Measurements from ENCODE around the gene XYLT1. TPM values are rescaled to one million over a fixed set of nuclear protein-coding genes. Genes with fewer than 3 reads are reported as not detected.

XYLT1 gene
- total RNA-seq, 1 donor from 2014 or later: 16.4 TPM

DNA sequence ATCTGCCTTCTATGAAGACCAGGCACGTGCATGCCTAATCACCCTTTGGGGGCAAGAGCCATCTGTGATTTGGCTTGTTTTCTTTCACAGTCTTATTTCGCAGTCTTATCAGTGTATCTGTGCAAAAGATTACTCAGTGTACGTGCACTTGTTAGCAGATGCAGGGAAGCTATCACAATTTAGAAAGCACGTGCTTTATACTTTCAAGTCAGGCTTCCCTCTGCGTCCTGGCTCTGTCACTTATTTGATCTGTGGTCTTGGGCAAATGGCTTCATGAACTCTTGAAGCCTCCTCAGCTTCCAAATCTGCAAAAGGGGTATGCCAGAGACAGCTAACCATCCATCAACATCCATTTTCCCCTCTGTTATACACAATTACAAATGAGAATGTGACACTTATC, 246.4 kb downstream of the XYLT1 start:
- Mint-ChIP-seq H3K9me3 (no peaks in the 10 kb centered on the region), H3K27me3 (ENCODE audit: insufficient read depth) (no peaks in the 10 kb centered on the region), H3K27ac (no peak overlapping the region), H3K4me3 (no peak overlapping the region), H3K4me1 (ENCODE audit: low read depth) (peaks cover 18% of the 10 kb centered on the region), H3K36me3 (ENCODE audit: low read depth) (peaks cover 12% of the 10 kb centered on the region)
- DNase-seq (ENCODE audit: low spot score): no peak
- intact Hi-C loops (cut with micrococcal nuclease): no loop called here

DNA sequence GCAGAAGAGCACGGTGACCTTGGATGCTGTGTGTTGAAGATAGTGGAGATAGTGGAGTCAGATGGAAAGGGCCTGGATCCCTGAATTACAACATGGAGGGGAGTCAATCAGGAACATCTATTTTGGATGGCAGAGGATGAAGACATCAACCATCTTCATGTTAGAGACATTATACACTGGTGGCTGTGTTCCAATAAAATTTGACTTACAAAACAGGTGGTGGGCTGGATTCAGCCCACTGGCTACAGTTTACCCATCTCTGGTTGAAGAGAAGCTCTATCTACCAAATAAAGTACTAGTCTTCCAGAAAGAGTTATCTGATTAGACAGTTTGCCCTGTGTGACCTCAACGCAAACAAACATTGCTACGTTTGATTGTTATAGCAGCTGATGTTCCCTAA, 247.2 kb downstream of the XYLT1 start:
- Mint-ChIP-seq H3K4me1 (ENCODE audit: low read depth) (peaks cover 18% of the 10 kb centered on the region), H3K9me3 (no peaks in the 10 kb centered on the region), H3K36me3 (ENCODE audit: low read depth) (peaks cover 12% of the 10 kb centered on the region), H3K27me3 (ENCODE audit: insufficient read depth) (no peaks in the 10 kb centered on the region), H3K27ac (no peak overlapping the region), H3K4me3 (no peak overlapping the region)
- no peak for DNase-seq (ENCODE audit: low spot score)
- intact Hi-C loops (cut with micrococcal nuclease): no loop called here

DNA sequence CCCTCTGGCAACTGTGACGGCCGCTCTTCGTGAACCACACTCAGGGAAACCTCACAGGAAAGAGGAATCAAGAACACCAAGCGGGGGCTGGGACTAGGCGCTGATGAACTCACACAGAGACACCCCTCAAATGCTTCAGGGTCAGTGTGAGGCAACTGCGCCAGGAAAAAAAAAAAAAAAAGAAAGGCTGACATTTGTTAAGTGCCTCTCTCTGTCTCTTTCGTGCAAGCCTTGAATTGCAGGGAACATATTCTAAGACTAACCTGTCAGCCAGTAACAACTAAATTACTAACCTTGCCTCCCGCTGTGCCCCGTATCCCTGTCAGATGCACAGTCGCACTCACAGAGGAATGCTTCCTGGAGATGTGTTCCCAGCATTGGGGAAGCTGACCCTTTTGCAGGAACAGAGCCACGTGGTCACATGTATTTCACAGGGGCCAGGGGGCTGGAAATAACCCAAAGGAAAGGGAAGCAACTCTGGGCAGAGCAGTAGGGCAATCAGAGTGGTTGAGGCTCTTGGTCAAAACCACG, 247.8 kb downstream of the XYLT1 start:
- Mint-ChIP-seq H3K9me3 (no peaks in the 10 kb centered on the region), H3K36me3 (ENCODE audit: low read depth) (peaks cover 12% of the 10 kb centered on the region), H3K27me3 (ENCODE audit: insufficient read depth) (no peaks in the 10 kb centered on the region), H3K4me1 (ENCODE audit: low read depth) (peaks cover 15% of the 10 kb centered on the region), H3K4me3 (no peak overlapping the region), H3K27ac (no peak overlapping the region)
- intact Hi-C loops (cut with micrococcal nuclease): no loop called here
- DNase-seq (ENCODE audit: low spot score): no peak

DNA sequence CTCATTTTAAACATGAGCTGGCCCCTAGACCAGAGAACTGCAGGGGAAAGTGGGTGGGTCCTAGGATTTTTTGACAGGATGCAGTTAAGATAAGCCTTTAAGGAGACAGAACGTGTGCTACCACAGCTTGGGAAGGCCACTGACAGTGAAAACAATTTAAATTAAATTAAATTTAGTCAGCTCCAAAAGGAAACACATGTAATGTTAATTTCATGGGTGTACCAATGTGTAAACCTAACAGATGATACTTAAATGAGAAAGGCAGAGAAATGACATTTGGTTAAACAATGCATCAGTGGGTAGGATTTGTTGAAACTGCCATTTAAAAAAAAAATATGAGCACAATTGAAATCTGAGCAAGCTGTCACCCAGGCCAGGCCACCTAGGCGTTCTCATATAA, 250.8 kb downstream of the XYLT1 start:
- Mint-ChIP-seq H3K36me3 (ENCODE audit: low read depth) (peaks cover 4% of the 10 kb centered on the region), H3K27me3 (ENCODE audit: insufficient read depth) (no peaks in the 10 kb centered on the region), H3K27ac (no peak overlapping the region), H3K4me1 (ENCODE audit: low read depth) (peaks cover 12% of the 10 kb centered on the region), H3K4me3 (no peak overlapping the region), H3K9me3 (no peaks in the 10 kb centered on the region)
- no peak for DNase-seq (ENCODE audit: low spot score)
- intact Hi-C loops (cut with micrococcal nuclease): no loop called here

DNA sequence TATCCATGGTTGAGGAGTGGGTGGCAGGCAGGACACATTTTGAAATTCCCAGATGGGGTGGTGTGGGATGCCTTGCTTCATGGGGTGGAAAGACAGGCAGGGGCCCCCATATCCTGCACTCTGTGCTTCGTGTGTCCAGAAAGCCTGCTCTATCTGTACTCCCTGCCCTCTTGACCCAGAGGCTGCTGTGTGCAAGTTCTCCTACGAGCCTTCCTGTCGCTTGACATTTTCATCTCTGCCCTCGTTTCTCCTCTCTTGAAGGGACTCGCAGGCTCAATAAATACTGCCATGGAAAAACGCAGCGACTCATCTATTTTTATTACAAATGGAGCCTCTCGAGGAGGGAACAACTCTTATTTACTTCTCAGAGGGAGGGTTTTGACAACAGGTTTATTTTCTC, 254.8 kb downstream of the XYLT1 start:
- H3K9me3 Mint-ChIP-seq: peaks cover 9% of the 10 kb centered on the region
- no peak for DNase-seq (ENCODE audit: low spot score)
- H3K27me3 Mint-ChIP-seq (ENCODE audit: insufficient read depth): no peaks in the 10 kb centered on the region
- H3K4me1 Mint-ChIP-seq (ENCODE audit: low read depth): peaks cover 23% of the 10 kb centered on the region
- no peak overlapping the region for H3K27ac Mint-ChIP-seq
- H3K4me3 Mint-ChIP-seq: no peak overlapping the region
- H3K36me3 Mint-ChIP-seq (ENCODE audit: low read depth): peaks cover 14% of the 10 kb centered on the region
- intact Hi-C loops (cut with micrococcal nuclease): no loop called here

DNA sequence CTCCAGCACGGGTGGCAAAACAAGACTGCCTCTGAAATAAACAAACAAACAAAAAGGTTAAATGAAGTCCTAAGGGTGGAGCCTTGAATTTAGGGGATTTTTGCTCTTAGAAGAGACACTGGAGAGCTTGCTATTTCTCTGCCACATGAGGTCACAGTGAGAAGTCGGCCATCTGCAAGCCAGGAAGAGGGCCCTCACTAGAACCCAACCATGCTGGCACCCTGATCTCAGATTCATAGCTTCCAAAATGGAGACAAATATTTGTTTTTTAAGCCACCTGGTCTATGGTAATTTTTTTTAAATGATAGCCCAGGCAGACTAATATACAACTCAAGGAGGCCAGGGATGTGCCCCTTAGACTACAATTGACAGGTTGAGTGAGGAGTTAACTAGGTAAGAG, 255.5 kb downstream of the XYLT1 start:
- peaks cover 9% of the 10 kb centered on the region for H3K9me3 Mint-ChIP-seq

DNA sequence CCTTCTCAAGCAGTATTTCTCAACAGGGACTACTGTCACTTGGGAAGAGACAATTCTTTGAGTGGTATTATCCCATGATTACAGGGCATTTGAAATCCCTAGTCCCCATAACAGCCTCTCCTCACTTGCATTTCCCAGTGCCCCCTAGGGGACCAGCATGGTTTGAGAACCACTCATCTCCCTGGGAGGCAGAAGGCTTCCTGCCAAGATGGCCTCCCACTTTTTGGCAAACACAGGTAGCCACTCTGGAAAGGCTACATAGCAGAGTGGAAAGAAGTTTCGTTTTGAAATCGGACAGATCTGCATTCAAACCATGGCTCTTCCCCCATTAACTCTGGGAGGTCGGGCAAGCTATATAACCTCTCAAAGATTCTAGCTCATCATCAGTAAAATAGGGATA, 256.8 kb downstream of the XYLT1 start:
- peaks cover 23% of the 10 kb centered on the region for H3K4me1 Mint-ChIP-seq (ENCODE audit: low read depth)
- H3K9me3 Mint-ChIP-seq: peaks cover 9% of the 10 kb centered on the region
- no peak for DNase-seq (ENCODE audit: low spot score)
- no peak overlapping the region for H3K27ac Mint-ChIP-seq
- H3K4me3 Mint-ChIP-seq: no peak overlapping the region
- H3K36me3 Mint-ChIP-seq (ENCODE audit: low read depth): peaks cover 15% of the 10 kb centered on the region
- no peaks in the 10 kb centered on the region for H3K27me3 Mint-ChIP-seq (ENCODE audit: insufficient read depth)
- intact Hi-C loops (cut with micrococcal nuclease): loop anchor here (5.0 kb wide), 1 partner anchor 253 kb away; no protein-coding TSS in a partner anchor

More for the DNA sequence above, 255.5 kb downstream of the XYLT1 start:
- H3K27me3 Mint-ChIP-seq (ENCODE audit: insufficient read depth): no peaks in the 10 kb centered on the region
- H3K27ac Mint-ChIP-seq: no peak overlapping the region
- peaks cover 23% of the 10 kb centered on the region for H3K4me1 Mint-ChIP-seq (ENCODE audit: low read depth)
- intact Hi-C loops (cut with micrococcal nuclease): no loop called here
- peaks cover 13% of the 10 kb centered on the region for H3K36me3 Mint-ChIP-seq (ENCODE audit: low read depth)
- no peak overlapping the region for H3K4me3 Mint-ChIP-seq
- DNase-seq (ENCODE audit: low spot score): no peak

DNA sequence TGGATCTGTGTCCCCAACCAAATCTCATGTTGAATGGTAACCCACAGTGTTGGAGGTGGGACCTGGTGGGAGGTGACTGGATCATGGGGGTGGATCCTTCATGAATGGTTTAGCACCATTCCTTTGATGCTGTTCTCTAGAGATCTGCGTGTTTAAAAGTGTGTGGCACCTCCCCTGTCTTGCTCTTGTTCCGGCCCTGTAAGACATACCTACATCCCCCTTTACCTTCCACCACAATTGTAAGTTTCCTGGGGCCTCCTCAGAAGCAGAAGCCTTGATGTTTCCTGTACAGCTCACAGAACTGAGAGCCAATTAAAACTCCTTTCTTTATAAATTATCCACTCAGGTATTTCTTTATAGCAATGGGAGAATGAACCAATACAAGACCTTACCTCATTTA, 257.7 kb downstream of the XYLT1 start:
- DNase-seq (ENCODE audit: low spot score): no peak
- no peak overlapping the region for H3K27ac Mint-ChIP-seq
- peaks cover 23% of the 10 kb centered on the region for H3K4me1 Mint-ChIP-seq (ENCODE audit: low read depth)
- intact Hi-C loops (cut with micrococcal nuclease): loop anchor here (5.0 kb wide), 1 partner anchor 254 kb away; no protein-coding TSS in a partner anchor
- peaks cover 9% of the 10 kb centered on the region for H3K9me3 Mint-ChIP-seq
- no peaks in the 10 kb centered on the region for H3K27me3 Mint-ChIP-seq (ENCODE audit: insufficient read depth)
- H3K4me3 Mint-ChIP-seq: no peak overlapping the region
- H3K36me3 Mint-ChIP-seq (ENCODE audit: low read depth): peaks cover 15% of the 10 kb centered on the region

DNA sequence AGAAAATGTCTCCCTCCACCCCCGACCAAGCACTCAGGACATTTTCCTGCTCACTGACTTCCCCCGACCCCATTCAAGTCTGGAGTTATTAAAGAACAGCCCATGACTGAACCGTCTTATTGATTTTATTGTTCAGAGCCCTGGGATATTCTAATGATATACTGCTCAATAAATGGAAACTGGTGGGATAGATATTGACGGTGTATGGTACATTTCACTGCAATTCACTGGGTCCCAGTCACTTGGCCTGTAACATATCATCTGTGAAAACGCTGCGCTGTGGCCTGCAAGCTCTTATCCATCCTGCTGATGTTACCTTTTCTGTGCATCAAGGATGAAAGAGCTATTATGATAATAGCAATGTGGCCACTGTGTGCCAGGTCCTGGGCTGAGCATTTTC, 258.2 kb downstream of the XYLT1 start:
- peaks cover 23% of the 10 kb centered on the region for H3K4me1 Mint-ChIP-seq (ENCODE audit: low read depth)
- H3K4me3 Mint-ChIP-seq: no peak overlapping the region
- no peak overlapping the region for H3K27ac Mint-ChIP-seq
- intact Hi-C loops (cut with micrococcal nuclease): loop anchor here (5.0 kb wide), 1 partner anchor 255 kb away; no protein-coding TSS in a partner anchor
- no peaks in the 10 kb centered on the region for H3K27me3 Mint-ChIP-seq (ENCODE audit: insufficient read depth)
- H3K36me3 Mint-ChIP-seq (ENCODE audit: low read depth): peaks cover 15% of the 10 kb centered on the region
- no peak for DNase-seq (ENCODE audit: low spot score)
- H3K9me3 Mint-ChIP-seq: peaks cover 9% of the 10 kb centered on the region

DNA sequence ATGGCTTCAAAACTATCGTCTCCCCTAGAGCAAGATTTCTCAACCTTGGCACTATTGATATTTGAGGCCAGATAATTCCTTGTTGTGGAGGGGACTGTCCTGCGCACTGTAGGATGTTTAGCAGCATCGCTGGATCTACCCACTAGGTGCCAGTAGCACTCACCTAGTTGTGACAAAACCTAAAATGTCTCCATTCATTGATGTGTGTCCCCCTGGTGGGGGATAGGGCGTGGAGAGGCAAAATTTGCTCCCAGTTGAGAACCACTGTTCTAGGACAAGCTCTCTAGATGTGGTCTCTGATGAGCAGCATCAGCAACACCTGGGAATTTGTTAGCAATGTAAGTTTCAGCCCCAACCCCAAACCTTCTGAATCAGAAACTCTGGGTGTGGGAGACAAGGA, 259.0 kb downstream of the XYLT1 start:
- no peak overlapping the region for H3K27ac Mint-ChIP-seq
- peaks cover 23% of the 10 kb centered on the region for H3K4me1 Mint-ChIP-seq (ENCODE audit: low read depth)
- H3K27me3 Mint-ChIP-seq (ENCODE audit: insufficient read depth): no peaks in the 10 kb centered on the region
- H3K36me3 Mint-ChIP-seq (ENCODE audit: low read depth): peaks cover 15% of the 10 kb centered on the region
- H3K9me3 Mint-ChIP-seq: peaks cover 9% of the 10 kb centered on the region
- intact Hi-C loops (cut with micrococcal nuclease): loop anchor here (5.0 kb wide), 1 partner anchor 256 kb away; no protein-coding TSS in a partner anchor
- H3K4me3 Mint-ChIP-seq: no peak overlapping the region
- no peak for DNase-seq (ENCODE audit: low spot score)

DNA sequence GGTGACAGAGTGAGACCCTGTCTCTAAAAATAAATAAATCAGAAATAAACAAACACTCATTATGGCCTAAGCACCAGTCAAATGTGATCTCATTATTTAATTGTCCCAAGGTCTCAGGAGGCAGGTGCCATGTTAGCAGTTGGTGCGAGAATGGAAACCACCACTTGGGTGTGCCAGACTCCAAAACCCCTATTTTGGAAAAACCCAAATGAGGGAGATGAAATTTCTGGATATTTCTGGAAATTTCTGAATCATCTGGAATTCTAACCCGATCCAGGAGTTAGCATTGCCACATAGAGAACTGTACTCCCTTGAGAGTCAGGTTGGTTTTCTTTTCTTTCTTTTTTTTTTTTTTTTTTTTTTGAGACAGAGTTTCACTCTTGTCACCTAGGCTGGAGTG, 264.0 kb downstream of the XYLT1 start:
- no peak for DNase-seq (ENCODE audit: low spot score)
- Mint-ChIP-seq H3K36me3 (ENCODE audit: low read depth) (peaks cover 2% of the 10 kb centered on the region), H3K27me3 (ENCODE audit: insufficient read depth) (no peaks in the 10 kb centered on the region), H3K9me3 (no peaks in the 10 kb centered on the region), H3K27ac (no peak overlapping the region), H3K4me1 (ENCODE audit: low read depth) (peaks cover 7% of the 10 kb centered on the region), H3K4me3 (no peak overlapping the region)
- intact Hi-C loops (cut with micrococcal nuclease): no loop called here

DNA sequence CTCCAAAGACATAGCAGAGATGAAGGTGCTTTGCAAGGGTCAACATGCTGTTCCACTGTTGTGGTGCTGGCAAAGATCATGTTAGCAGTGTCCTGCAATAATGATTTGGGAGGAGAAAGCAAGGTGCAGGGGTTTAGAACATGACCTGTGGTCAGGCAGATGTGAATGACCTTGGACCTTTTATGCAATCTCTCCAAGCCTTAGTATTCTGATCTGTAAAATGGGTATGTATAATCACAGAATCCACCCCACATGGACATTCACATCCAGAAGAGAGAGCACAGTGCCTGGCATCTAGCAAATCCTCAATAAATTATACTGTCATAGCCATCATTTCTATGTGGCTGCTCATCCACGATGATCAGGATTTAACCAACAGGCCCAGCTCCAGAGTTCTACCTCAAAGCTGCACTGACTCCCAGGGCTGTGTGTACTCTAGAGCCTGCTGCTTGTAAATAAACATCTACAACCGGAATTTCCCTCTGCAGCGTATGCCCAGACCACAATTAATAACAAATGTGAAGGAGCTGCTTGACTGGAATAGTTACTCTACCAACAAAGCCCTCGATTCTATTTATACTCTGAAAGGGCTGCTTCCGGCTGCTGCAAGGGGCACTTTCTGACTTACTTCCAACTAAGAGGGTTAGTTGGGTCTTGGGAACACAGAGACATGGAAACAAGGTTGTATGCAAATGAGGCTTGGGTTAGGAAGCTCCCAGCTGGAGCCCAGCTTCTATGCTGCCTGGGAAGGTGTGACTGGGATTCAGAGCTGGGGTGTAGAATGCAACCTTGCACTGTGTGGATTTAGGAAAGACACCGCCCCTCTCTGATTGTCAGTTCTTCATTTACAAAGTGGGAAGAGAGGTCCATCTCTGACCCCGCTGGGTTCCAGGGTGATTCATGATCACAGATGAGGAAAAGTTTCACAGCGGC, 265.2 kb downstream of the XYLT1 start:
- Mint-ChIP-seq H3K36me3 (ENCODE audit: low read depth) (peaks cover 2% of the 10 kb centered on the region), H3K4me3 (no peak overlapping the region), H3K27ac (no peak overlapping the region), H3K27me3 (ENCODE audit: insufficient read depth) (no peaks in the 10 kb centered on the region), H3K9me3 (no peaks in the 10 kb centered on the region), H3K4me1 (ENCODE audit: low read depth) (peaks cover 7% of the 10 kb centered on the region)
- intact Hi-C loops (cut with micrococcal nuclease): no loop called here
- DNase-seq (ENCODE audit: low spot score): no peak

DNA sequence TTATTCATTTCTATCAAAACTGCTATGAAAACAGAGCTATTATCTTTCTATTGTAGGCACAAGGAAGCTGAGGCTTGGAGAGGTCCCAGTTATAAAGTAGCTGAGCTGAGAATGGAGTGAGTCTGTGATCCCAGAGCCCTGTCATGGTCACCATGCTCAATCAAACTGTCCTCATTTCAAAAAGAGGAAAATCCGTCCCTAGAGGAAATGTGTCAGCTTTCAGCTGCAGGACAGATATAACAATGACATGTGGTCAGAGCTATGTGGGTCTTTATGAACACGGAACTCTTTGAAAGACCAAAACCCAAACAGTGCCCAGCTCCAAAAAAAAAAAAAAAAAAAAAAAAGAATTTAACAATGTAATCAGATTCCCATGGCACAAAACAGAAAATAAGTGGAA, 266.1 kb downstream of the XYLT1 start:
- peaks cover 3% of the 10 kb centered on the region for H3K36me3 Mint-ChIP-seq (ENCODE audit: low read depth)
- intact Hi-C loops (cut with micrococcal nuclease): no loop called here

More for the DNA sequence above, 266.1 kb downstream of the XYLT1 start:
- DNase-seq (ENCODE audit: low spot score): no peak
- Mint-ChIP-seq H3K27me3 (ENCODE audit: insufficient read depth) (no peaks in the 10 kb centered on the region), H3K4me1 (ENCODE audit: low read depth) (peaks cover 7% of the 10 kb centered on the region), H3K9me3 (no peaks in the 10 kb centered on the region), H3K27ac (no peak overlapping the region), H3K4me3 (no peak overlapping the region)
